GM08714 (cell line): ENCODE measurements around the gene KLK6.

Experiments used
- H3K4me3 ChIP-seq: fragments of 200-500 bp; sonication (Bioruptor generic); 2 replicates; pipeline ENCODE4 v1.5.1; 2014; ENCODE audit warnings: mild to moderate bottlenecking, low read length, inconsistent platforms
- ZNF274 ChIP-seq: IDR thresholded peaks from 2 replicates; pipeline ENCODE4 v1.6.1; 2012; ENCODE audit warnings: mild to moderate bottlenecking, low read depth, low read length

Gene KLK6

GRCh38 chr19:50949861-50950260, 19.5 kb downstream of the KLK6 start:
- no peak for TF ChIP-seq ZNF274

GRCh38 chr19:50947123-50947522, 22.3 kb downstream of the KLK6 start:
- H3K4me3 ChIP-seq = no peak overlapping the region
- no peak for TF ChIP-seq ZNF274

More at GRCh38 chr19:50949861-50950260, 19.5 kb downstream of the KLK6 start:
- H3K4me3 ChIP-seq = no peak overlapping the region

GRCh38 chr19:50944795-50945194, 24.6 kb downstream of the KLK6 start:
- TF ChIP-seq ZNF274 = no peak
- H3K4me3 ChIP-seq = no peak overlapping the region

GRCh38 chr19:50943074-50943828, 26.1 kb downstream of the KLK6 start:
- no peak overlapping the region for H3K4me3 ChIP-seq
- TF ChIP-seq ZNF274 = no peak

- H3K4me3 ChIP-seq = no peak overlapping the region
- TF ChIP-seq ZNF274 = no peak
Observed at GRCh38 chr19:50939596-50939995, 29.8 kb downstream of the KLK6 start.

- H3K4me3 ChIP-seq = no peak overlapping the region
- no peak for TF ChIP-seq ZNF274
Observed at GRCh38 chr19:50933640-50934039, 35.8 kb downstream of the KLK6 start.

GRCh38 chr19:50932690-50933083, 36.7 kb downstream of the KLK6 start:
- TF ChIP-seq ZNF274 = no peak
- no peak overlapping the region for H3K4me3 ChIP-seq

GRCh38 chr19:50932018-50932689, 37.2 kb downstream of the KLK6 start:
- no peak for TF ChIP-seq ZNF274

GRCh38 chr19:50931023-50931422, 38.4 kb downstream of the KLK6 start:
- H3K4me3 ChIP-seq = no peak overlapping the region
- TF ChIP-seq ZNF274 = no peak

More at GRCh38 chr19:50932018-50932689, 37.2 kb downstream of the KLK6 start:
- no peak overlapping the region for H3K4me3 ChIP-seq

GRCh38 chr19:50928831-50929230, 40.6 kb downstream of the KLK6 start:
- TF ChIP-seq ZNF274 = no peak

GRCh38 chr19:50926144-50926543, 43.2 kb downstream of the KLK6 start:
- no peak for TF ChIP-seq ZNF274
- H3K4me3 ChIP-seq = no peak overlapping the region

More at GRCh38 chr19:50928831-50929230, 40.6 kb downstream of the KLK6 start:
- H3K4me3 ChIP-seq = no peak overlapping the region

GRCh38 chr19:50925734-50926133, 43.7 kb downstream of the KLK6 start:
- no peak for TF ChIP-seq ZNF274
- no peak overlapping the region for H3K4me3 ChIP-seq

GRCh38 chr19:50924586-50924985, 44.8 kb downstream of the KLK6 start:
- no peak for TF ChIP-seq ZNF274

GRCh38 chr19:50922317-50922853, 47.0 kb downstream of the KLK6 start:
- TF ChIP-seq ZNF274 = no peak
- no peak overlapping the region for H3K4me3 ChIP-seq

More at GRCh38 chr19:50924586-50924985, 44.8 kb downstream of the KLK6 start:
- H3K4me3 ChIP-seq = no peak overlapping the region

GRCh38 chr19:50921426-50922316, 47.7 kb downstream of the KLK6 start:
- no peak overlapping the region for H3K4me3 ChIP-seq

More at GRCh38 chr19:50921426-50922316, 47.7 kb downstream of the KLK6 start:
- TF ChIP-seq ZNF274 = no peak
